ENCODE data around the gene CFP.
"Not testable (repeated sequence)": the region's sequence is repeated elsewhere in the genome, so short reads cannot be mapped to it uniquely, and the experiment has no call there.

CFP gene

DNA sequence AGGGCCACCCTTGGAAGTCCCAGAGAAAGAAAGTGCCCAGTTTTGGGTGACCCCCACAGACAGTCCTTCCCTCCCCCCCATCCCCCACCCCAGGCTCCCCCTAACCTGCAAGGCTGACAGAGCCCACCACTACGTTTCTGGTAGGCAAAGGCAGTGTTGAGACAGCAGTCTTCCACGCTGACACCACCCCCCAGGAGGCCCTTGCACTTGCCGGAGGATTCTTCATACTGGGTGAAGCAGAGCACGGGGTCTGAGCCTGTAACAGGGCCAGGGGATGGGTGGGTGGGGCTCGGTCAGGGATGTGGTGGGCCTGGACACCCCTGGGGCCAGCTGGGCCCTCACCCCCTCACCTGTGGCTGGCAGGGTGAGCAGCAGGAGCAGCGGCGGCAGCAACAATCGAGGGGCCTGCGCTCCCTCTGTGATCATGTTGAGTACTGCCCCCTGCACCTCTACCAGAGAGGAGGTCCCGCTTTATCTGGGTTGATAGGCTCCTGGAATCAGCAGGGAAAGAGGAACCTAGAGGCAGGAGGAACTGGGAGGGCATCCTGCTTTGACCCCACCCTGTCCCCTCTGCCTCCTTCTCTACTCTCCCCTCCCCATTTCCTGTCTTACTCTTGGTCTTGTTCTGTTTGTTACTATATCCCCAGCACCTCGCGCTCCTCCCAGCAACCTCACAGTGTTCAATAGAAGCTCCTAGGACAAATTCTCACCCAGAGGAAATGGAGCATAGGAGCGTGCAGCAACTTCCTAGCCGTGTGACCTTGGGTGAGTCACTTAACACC lies at the start of gene CFP:
Gene CFP, minus strand, starts transcription at position 512 of the 782 bp plus-strand sequence. Its CDS starts 86 bp downstream, at position 426.
- peak; percentile 65 for DNase-seq

DNA sequence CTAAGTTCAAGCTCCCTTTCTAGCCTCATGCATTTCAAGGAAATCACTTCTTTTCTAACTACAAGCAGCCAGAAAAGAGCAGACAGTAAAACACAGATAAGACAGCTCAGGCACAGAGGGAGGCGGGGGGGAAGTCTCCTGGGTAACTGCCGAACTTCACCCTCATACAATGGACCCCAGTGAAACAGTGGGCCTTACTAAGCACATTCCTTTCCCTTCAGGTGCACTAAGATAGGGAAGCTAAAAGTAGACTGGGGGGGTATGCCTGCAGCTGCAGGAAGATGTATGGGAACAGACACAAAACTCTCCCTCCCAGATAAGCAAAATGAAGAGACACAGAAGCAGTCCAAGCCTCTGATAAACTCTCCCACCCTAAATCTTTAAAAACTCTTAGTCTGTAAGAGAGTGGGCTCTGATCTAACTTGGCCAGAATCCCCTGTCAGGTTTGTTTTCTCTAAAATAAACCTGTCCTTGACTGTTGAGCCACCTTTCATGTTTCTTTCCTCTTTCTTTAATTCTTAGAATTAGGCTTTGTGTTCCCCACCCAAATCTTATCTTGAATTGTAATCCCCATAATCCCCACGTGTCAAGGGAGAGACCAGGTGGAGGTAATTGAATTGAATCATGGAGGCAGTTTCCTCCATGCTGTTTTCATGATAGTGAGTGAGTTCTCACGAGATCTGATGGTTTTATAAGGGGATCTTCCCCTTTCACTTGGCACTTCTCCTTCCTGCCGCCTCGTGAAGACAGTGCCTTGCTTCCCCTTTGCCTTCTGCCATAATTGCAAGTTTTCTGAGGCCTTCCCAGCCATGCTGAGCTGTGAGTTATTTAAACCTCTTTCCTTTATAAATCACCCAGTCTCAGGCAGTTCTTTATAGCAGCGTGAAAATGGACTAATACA lies 46.5 kb upstream of the CFP start:
- peak; percentile 21 for DNase-seq

DNA sequence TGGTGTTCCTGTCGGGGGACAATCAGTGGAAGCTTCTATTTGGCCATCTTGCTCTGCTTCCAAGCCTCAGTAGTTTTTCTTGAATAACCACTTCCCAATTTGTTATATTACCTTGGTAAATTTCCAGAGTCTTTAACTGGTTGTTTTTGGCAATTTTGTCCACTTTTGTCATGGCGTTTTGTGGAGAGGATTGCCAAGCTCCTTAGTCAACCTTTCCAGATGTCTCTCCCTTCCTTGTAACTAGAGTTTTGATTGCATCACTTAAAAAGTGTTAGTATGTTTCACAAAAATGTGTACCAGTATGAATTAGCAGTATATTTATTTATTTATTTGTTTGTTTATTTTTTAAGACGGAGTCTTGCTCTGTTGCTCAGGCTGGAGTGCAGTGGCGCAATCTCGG lies 45.0 kb upstream of the CFP start:
- DNase-seq = no peak

DNA sequence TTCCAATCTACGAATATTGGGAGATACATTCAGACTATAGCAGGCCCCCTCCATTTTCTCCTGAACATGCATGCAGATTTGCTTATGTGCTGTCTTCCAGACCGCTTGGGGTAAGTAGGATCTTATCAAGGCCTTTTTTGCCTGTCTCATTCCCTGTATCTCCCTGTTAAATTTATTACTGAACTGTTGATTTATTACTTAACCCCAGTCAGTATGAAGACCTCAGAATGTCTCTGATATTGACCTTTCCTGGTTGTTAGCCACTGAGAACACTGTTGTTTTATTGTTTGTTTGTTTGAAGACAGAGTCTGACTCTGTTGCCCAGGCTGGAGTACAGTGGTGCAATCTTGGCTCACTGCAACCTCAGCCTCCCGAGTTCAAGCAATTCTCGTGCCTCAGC lies 36.1 kb upstream of the CFP start:
- DNase-seq = not testable (repeated sequence)

DNA sequence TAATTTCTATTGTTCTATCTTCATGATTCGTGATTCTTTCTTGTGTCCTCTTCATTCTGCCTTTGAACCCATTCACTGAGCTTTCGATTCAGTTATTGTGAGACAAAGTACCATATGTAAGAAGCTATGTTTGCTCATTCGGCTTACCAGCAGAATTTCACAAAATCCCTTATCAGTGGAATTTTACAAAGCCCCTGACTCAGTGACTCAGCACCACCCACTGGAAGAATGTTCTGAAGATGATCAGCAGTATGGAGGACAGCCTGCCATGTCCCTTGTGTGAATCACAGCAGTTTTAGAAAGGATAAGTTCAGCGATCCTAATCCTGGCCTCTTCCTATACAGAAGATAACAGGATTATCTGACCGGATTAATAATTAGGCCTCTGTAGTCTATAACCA lies 35.0 kb upstream of the CFP start:
- DNase-seq = no peak

DNA sequence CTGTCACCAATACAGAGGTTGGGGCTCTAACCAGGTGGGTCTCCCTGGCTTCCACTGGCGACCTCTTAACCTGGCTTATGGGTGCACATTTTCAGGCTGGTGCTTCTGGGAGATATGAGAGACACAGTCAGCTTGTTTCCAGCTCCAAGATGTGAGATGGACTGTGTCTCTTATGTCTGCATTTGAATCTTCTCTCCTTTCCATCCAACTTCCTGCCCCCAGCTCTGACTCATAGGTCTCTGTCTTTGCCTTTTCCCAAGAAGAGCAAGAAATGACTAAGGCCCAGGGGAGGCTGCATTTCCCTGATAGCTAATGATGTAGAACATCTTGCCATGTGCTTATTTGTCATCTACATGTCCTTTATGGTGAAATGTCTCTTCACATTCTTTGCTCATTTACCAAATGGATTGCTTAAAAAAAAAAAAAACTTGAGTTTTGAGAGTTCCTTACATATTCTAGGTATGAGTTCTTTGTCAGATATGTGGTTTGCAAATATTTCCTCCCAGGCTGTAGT lies 32.5 kb upstream of the CFP start:
- no peak for DNase-seq

DNA sequence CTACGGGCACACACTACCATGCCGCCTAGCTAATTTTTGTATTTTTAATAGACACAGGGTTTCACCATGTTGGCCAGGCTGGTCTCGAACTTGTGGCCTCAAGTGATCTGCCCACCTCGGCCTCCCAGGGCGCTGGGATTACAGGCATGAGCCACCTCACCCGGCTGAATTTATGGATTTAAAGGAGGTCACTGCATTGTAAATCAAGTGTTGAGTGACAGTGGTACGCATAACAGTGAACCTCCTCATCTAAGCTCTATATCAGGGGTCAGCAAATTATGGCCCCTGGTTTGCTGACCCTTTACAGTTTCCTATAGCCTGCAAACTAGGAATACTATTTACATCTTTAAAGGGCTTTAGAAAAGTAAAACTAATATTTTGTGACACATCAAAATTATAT lies 31.8 kb upstream of the CFP start:
- no peak for DNase-seq

DNA sequence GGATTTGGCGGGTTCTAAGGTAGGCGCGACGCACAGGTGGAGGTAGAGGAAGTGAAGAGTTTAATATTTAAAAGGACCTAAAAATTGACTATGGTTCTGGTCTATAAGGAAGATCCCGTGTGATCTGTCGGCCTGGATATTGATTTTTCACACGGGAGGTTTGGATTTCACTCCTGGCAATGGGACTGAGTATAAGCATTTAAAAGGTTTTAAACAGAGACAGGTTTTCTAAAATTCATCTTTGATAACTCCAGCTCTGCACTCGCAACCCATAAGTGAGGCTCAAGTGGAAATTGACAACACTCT lies 29.6 kb upstream of the CFP start:
- no peak for DNase-seq

DNA sequence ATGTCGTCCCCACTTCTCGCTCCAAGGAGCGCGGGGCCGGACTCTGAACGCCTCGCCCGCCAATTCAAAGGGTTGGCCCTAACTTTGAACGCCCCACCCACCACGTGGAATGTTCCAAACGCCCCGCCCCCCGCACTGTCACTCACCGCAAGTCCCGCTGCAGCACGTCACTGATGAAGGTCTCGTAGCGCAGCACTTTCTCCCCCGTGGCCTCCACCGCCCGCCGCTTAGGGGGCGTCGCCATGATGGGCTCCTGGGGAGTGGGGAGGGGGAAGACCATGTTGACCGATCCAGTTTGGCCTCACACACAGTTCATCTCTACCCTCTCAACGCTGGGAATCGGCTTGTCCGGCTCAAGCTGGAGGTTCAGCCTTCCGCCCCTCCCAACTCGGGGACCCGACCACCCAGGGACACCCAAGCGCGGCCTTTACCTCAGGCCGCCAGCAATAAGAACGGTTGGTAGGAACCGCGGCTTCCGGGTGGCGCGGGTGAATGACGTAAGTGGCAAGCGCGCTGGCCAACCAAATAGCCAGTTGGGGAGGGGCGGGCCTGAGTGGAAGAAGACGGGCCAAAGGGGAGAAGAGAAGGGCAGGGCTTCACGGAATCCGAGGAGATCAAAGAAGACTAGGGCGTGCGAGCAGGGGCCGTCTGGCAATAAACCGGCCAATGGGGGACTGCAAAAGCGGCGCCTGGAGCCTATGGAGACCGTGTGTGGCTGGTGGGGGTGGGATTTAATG lies 29.1 kb upstream of the CFP start, which contains the start of gene UXT:
Gene UXT, minus strand, starts transcription at position 497 of the 737 bp plus-strand sequence. Its CDS starts 253 bp downstream, at position 244.
- peak; percentile 81 for DNase-seq

DNA sequence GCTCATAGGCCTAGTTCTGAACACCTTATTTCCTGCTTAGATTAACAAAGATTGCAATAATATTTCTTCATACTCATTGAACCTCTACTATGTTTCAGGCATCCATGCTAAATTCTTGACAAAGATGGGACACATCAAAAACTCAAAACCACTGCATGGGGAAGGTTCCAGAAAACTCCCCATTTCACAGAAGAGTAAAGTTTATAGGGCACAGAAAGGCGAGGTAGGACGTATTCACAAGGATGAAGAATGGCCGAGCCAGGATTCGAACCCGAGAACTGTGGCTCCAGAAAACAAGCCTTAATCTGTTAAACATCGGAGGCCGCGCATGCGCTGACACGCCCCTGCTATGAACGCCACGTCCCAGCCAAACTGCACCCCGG lies 28.6 kb upstream of the CFP start:
- DNase-seq = no peak

DNA sequence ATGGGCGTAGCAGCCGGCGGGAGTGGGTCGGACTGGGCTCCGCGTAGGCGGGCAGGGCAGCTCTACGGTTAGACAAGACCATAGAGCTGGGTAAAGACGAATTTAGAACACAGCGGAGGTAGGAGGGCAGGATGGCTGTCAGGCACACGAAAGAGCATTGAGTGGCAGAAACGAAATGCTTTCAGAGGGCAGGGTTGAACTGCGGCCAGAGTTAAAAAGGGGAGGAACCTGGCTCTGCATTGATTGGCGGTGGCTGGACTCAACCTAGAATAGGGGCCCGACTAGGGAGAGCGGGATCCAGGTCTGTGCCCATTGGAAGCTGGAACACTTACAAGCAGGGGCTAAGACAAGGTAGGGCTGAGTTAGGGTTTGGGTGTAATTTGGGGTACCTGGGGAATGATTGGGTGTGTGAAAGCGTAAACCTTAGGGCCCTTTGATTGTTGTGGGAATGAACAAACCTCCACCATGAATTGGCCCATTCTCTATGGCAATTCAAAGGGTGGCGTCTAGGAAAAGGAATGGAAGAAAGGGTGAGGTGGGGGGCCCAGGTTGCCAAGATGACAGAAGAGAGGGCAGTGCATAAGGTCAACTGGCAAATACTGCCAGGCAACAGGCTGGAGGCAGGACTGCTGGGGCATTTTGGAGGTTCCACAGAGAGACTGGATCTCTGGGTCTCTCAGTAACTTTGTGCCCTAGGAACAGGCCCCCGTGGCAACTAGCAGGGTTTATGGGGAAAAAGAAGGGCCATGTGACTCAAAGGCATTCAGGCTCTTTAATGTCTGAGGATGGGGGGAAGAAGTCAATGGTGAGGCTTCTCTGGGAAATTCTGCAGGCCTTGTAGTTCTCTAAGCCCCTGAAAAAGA lies 21.5 kb upstream of the CFP start:
- DNase-seq = no peak

DNA sequence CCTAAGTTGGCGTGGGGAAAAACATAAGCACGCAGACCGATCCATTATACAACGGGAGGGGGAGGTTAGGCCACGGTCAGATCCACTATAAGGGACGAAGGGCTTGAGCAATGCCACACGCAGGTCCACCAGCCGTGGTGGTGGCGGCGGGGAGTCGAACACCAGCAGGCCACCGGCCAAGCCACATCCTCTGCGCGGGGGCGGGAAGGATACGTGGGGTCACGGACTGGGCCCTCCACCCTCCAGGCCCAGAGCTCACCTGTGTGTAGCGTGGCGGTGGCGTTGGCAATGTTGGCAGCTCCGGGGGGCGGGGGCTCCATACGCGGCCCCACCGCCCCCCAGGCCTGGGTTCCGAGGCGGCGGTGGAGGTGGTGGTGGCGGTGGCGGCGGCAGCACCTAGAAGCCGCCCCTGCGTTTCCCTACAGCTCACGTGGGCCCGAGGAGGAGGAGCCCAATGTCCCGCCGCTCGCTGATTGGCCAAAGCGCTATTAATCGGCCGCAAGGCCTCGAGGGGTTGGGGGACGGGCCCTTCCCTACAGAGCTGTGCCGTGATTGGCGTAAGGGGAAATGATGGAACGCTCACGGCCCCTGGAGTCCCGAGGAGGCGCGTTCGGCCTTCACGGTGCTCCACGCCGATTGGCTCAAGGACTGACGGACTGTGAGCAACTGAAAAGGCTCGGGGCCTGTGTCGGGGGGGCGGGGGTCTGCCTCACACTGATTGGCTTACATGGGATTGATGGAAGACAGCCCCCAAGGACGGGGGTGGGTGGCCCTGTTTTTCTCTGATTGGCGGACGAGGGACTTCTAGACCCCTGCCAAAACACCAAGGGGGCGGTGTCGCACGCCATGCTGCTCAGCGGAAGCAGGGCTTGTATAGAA lies 20.7 kb upstream of the CFP start, which contains the start of gene ELK1:
Gene ELK1, minus strand, starts transcription at position 400 of the 879 bp plus-strand sequence. CDS start 9,122 bp downstream, outside the sequence.
- DNase-seq = peak; percentile 51

DNA sequence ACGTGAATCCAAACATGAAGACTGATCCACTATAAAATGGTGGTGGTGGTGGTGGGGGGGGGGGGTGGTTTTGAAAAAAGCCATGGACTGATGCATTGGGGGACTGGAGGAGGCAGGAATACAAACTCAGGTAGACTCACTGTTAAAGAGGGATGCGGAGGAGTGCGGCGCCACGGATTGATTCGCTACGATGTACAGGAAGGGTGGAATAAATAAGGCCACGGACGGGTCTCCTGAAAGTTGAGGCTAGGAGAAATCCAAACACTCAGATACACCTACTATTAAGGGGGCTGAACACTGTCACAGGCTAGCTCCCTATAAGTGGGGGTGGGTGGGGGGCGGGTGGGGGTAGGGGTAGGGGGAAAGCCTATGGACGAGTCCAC lies 20.0 kb upstream of the CFP start:
- DNase-seq = no peak

DNA sequence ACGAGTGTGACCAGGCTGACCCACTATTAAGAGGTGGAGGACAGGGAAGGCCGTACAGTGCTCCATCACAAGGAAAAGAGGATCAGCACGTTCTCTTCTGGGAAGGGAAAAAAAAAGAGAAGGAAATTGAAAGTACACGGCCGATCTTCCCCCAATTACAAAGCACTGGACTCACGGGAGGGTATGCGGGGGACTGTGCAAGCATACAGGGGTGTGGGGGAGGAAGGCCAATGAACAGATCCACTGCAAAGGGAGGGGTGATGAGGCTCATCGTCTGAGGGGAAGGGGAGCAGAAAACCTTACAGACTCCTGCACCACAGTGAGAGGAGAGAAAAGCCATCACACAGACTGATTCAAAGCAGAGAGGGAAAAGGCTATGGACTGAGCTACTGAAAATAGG lies 19.5 kb upstream of the CFP start:
- DNase-seq = no peak

DNA sequence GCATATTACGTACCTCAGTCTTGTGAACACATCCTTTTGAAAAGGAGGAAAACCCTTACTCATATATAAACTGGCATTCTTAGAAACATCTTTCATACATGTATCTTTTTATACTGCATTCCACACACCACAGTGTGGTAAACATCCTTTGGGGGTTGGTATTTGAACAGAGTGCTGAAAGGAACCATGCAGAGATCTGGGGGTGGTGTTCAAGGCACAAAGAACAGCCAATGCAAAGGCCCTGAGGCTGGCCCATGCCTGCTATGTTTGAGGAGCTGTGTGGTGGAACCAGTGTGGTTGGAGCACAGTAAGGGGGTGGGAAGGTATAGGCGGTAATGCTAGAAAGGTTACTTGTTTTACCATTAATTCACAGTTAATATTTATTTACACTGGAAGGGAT lies 18.6 kb upstream of the CFP start:
- DNase-seq = no peak

DNA sequence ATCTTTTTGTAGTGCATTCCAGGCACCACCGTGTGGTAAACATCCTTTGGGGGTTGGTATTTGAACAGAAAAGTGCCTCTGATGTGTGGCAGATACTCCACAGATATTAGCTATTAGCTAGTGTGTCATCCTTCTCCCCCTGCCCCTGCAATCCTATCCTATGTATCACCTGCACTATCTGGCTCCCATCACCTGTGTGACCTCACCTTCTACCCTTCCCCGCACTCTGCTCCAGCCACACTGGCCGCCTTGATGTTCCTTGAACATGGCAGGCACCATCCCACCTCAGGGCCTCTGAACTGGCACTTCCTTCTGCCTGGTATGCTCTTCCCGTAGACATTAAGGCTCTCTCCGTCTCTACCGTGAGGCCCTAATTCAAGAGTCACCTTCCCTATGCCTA lies 16.9 kb upstream of the CFP start:
- DNase-seq = no peak

DNA sequence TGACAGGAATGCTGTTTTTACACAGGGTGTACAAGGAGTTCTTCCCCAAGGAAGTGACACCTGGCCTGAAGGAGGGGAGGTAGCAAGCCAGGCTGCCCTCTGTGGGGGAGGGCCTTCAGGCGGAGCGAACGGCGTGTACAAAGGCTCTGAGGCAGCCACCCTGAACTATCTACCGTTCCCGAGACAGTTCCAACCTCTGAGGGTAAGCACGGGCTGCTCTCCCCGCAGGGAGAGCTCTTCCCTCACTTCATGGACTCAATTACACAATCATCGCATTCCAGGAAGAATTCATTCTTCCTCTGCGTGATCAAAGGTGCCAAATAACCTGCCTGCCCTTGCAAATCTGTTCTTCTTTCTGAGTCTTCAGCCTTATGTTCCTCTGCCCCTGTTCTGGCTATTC lies 15.8 kb upstream of the CFP start:
- no peak for DNase-seq

DNA sequence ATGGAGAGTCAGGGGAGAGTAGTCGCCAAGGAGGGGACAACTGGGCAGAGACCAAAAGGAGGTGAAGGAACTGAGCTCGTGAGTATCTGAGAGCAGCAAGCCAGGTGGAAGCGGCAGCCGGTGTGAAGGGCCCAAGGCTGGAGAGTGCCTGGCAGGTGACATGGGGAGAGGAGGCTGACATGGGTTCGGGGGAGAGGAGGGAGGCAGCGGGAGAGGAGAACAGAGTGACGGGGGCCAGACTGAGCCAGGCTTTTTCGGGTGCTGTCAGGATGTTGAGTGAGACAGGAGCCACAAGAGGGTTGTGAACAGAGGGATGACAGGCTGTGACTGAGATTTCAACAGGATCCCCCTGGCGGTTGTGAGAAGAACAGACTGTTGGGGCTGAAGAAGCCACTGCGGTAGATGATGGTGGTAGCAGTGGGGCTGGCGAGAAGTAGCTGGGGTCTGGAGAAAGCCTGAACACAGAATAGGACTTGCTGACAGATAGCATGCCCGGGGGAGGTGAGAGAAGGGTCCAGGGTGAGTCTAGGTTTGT lies 14.9 kb upstream of the CFP start:
- DNase-seq = no peak

DNA sequence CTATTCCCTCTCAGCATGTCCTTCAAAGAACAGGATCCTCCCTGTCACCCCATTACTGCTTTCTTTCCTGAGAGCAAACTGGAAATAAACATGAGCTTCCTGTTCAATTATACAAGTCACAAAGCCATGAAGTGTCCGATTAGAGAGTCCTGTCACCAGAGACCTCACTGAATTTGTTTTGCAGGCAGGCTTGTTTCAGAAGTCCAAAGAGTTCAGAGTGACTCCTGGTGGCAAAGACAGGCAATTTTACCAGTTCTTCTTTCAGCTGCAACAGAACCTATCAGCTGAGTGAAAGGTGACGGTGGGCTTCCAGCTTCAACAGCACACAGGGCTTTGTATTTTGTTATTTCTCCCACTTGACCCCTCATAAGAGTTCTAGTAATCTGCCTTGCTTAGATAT lies 14.2 kb upstream of the CFP start:
- DNase-seq = peak; percentile 1

DNA sequence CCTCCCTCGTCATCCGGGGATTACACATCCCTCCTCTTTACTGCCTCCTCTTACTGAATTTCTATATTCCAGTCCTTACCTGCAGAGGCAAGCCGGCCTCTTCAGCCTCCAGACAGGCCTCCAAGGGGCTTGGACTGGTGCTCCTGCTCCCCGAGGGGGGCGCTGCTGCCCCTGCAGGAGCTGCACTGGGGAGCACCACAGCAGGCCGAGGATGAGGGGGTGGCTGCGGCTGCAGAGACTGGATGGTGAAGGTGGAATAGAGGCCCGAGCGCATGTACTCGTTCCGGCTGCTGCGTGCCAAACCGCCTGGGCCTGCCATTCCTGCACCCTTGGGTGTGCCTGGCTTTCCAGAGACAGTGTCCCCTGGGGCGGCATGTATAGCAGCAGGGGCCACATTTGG lies 9.1 kb upstream of the CFP start:
- no peak for DNase-seq

Measured in GF-D8 (cell line).